ENCODE data around the gene PFKL.
"Not testable (repeated sequence)": the region's sequence is repeated elsewhere in the genome, so short reads cannot be mapped to it uniquely, and the experiment has no call there.

Gene PFKL

DNA sequence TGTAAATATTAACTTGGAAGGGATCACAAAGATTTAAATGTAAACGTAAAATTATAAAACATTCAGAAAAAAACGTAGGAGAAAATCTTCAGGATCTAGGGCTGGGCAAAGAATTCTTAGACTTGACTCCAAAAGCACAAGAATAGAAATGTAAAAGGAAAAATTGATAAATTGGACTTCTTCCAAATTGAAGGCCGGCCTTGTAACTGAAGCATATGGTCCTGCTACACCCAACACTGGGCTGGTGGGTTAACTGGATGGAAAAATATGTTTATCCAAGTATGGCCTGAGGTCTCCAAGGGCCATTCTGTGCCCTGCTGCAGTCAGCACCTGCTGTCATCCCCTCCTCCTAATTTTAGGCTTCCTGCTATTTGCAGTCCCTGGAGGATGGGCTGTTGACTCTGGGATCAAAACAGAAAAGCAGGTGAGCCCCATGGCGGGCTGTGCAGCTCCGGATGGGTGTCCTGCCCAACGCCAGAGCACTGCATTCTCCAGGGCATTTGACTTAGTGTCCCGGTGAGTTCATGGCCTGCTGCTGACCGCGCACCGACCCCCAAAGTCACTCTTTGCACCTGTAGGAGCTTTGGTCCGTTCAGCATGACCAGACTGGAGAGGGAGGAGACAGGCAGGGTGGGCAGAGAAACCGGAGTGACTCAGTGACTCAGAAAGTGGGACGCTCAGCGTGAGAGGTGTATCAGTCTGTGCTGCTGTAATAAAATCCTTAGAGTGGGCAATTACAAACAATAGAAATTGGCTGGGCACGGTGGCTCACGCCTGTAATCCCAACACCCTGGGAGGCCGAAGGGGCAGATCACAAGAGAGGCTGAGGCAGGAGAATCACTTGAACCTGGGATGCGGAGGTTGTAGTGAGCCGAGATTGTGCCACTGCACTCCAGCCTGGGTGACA, 20.2 kb upstream of the PFKL start:
- no peak overlapping the region for H3K4me3 ChIP-seq (ENCODE audit: severe bottlenecking)
- ATAC-seq (ENCODE audit: low read depth): no peak
- TF ChIP-seq, protein P1, sequence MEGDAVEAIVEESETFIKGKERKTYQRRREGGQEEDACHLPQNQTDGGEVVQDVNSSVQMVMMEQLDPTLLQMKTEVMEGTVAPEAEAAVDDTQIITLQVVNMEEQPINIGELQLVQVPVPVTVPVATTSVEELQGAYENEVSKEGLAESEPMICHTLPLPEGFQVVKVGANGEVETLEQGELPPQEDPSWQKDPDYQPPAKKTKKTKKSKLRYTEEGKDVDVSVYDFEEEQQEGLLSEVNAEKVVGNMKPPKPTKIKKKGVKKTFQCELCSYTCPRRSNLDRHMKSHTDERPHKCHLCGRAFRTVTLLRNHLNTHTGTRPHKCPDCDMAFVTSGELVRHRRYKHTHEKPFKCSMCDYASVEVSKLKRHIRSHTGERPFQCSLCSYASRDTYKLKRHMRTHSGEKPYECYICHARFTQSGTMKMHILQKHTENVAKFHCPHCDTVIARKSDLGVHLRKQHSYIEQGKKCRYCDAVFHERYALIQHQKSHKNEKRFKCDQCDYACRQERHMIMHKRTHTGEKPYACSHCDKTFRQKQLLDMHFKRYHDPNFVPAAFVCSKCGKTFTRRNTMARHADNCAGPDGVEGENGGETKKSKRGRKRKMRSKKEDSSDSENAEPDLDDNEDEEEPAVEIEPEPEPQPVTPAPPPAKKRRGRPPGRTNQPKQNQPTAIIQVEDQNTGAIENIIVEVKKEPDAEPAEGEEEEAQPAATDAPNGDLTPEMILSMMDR (IDR thresholded peaks at IDR 0.05; ENCODE audit: poor library complexity, severe bottlenecking): no peak
- H3K36me3 ChIP-seq (ENCODE audit: low read depth): no peaks in the 10 kb centered on the region
- no peaks in the 10 kb centered on the region for H3K4me1 ChIP-seq (ENCODE audit: insufficient read depth, poor library complexity, severe bottlenecking)
- no peak overlapping the region for H3K27ac ChIP-seq (ENCODE audit: poor library complexity, severe bottlenecking)
- no peaks in the 10 kb centered on the region for H3K9me3 ChIP-seq (ENCODE audit: severe bottlenecking)
- no peaks in the 10 kb centered on the region for H3K27me3 ChIP-seq (ENCODE audit: insufficient read depth, poor library complexity, severe bottlenecking)
- DNase-seq (ENCODE audit: low spot score): no peak

DNA sequence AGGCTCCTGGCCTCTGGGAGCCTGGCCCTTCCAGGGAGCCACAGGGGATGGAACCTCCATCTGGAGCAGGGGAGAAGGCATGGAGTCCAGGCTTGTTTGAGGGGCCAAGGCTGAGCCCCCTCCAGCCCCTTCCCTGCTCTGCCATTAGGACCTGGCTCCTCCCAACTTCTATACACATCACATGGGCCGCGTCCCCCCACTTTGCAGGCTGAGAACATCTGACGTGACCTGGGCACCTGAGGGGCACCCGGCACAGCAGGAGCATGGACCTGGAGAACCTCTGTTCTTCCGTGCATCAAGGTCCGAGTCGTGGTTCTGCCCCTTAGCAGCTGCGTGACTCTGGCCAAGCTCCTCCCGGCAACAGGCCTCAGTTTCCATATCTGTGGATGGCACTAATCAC, 18.1 kb upstream of the PFKL start:
- H3K27ac ChIP-seq (ENCODE audit: poor library complexity, severe bottlenecking): no peak overlapping the region
- H3K36me3 ChIP-seq (ENCODE audit: low read depth): no peaks in the 10 kb centered on the region
- no peak overlapping the region for H3K4me3 ChIP-seq (ENCODE audit: severe bottlenecking)
- ATAC-seq (ENCODE audit: low read depth): no peak
- no peaks in the 10 kb centered on the region for H3K9me3 ChIP-seq (ENCODE audit: severe bottlenecking)
- TF ChIP-seq, protein P1 (IDR thresholded peaks at IDR 0.05; ENCODE audit: poor library complexity, severe bottlenecking): no peak
- H3K27me3 ChIP-seq (ENCODE audit: insufficient read depth, poor library complexity, severe bottlenecking): peaks cover 3% of the 10 kb centered on the region
- no peak for DNase-seq (ENCODE audit: low spot score)
- no peaks in the 10 kb centered on the region for H3K4me1 ChIP-seq (ENCODE audit: insufficient read depth, poor library complexity, severe bottlenecking)

DNA sequence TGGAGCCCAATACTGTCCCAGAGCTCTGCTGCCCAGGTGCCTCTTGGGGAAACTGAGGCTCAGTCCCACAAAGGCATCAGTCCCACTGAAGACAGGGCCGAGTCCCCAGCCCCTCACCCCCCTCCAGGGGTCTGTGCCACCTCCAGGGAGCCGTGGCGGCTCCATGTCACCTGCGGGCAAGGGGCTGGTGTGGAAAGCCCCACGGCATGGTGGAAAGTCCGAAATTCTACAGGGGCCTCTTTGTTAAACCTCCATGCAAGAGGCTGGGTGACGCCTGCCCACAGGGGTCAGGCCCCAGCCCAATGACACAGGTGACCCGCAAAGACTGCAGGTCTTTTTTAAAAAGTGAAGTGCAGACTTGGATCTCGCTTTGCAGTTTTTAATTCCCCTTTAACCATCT, 17.5 kb upstream of the PFKL start:
- ATAC-seq (ENCODE audit: low read depth) (no peak), DNase-seq (ENCODE audit: low spot score) (no peak)
- H3K36me3 ChIP-seq (ENCODE audit: low read depth): no peaks in the 10 kb centered on the region
- no peak overlapping the region for H3K4me3 ChIP-seq (ENCODE audit: severe bottlenecking)
- no peaks in the 10 kb centered on the region for H3K4me1 ChIP-seq (ENCODE audit: insufficient read depth, poor library complexity, severe bottlenecking)
- peaks cover 3% of the 10 kb centered on the region for H3K27me3 ChIP-seq (ENCODE audit: insufficient read depth, poor library complexity, severe bottlenecking)
- H3K9me3 ChIP-seq (ENCODE audit: severe bottlenecking): no peaks in the 10 kb centered on the region
- TF ChIP-seq, protein P1 (IDR thresholded peaks at IDR 0.05; ENCODE audit: poor library complexity, severe bottlenecking): no peak
- H3K27ac ChIP-seq (ENCODE audit: poor library complexity, severe bottlenecking): no peak overlapping the region

DNA sequence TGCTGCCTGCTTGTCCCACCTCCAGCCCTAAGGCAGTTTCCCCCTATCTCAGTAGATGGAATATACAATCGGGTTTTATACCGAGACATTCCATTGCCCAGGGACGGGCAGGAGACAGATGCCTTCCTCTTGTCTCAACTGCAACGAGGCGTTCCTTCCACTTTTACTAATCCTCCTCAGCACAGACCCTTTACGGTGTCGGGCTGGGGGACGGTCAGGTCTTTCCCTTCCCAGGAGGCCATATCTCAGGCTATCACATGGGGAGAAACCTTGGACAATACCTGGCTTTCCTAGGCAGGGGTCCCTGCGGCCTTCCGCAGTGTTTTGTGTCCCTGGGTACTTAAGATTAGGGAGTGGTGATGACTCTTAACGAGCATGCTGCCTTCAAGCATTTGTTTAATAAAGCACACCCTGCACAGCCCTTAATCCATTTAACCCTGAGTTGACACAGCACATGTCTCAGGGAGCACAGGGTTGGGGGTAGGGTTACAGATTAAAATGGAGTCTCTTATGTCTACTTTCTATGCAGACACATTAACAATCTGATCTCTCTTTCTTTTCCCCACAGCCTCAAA, 16.6 kb upstream of the PFKL start:
- ATAC-seq (ENCODE audit: low read depth); H3K27me3 ChIP-seq (ENCODE audit: insufficient read depth, poor library complexity, severe bottlenecking); H3K27ac ChIP-seq (ENCODE audit: poor library complexity, severe bottlenecking); H3K36me3 ChIP-seq (ENCODE audit: low read depth); DNase-seq (ENCODE audit: low spot score); H3K4me3 ChIP-seq (ENCODE audit: severe bottlenecking); H3K4me1 ChIP-seq (ENCODE audit: insufficient read depth, poor library complexity, severe bottlenecking); H3K9me3 ChIP-seq (ENCODE audit: severe bottlenecking): not testable (repeated sequence)

DNA sequence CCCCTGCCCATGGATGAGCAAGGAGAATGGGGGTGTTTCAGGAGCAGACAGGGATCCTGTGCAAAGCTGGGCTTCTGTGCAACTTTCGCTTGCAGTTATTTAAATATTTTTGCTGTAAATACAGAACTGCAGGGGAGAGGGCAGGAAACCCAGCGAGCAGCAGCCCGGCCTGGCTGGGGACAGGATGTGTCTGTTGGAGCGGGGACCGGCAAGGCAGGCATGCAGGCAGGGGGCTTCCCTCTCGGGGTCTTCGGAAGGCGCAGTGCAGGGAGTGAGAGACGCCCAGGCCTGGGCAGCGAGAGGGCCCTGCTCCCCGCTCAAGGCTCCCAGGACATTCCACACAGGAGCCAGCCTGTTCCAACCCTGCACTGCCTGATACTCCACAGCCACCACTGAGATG, 15.9 kb upstream of the PFKL start:
- Histone ChIP-seq H3K4me1 (ENCODE audit: insufficient read depth, poor library complexity, severe bottlenecking) (no peaks in the 10 kb centered on the region), H3K27ac (ENCODE audit: poor library complexity, severe bottlenecking) (no peak overlapping the region), H3K36me3 (ENCODE audit: low read depth) (no peaks in the 10 kb centered on the region), H3K4me3 (ENCODE audit: severe bottlenecking) (no peak overlapping the region), H3K27me3 (ENCODE audit: insufficient read depth, poor library complexity, severe bottlenecking) (peaks cover 3% of the 10 kb centered on the region), H3K9me3 (ENCODE audit: severe bottlenecking) (no peaks in the 10 kb centered on the region)
- TF ChIP-seq, protein P1 (IDR thresholded peaks at IDR 0.05; ENCODE audit: poor library complexity, severe bottlenecking): no peak
- ATAC-seq (ENCODE audit: low read depth): no peak
- DNase-seq (ENCODE audit: low spot score): no peak
